PC-3 (cell line): ENCODE data around the gene HERC3. TPM values are rescaled to one million over a fixed set of nuclear protein-coding genes. Genes with fewer than 3 reads are reported as not detected.

Source experiments
- ATAC-seq: fragments of 200-7000 bp; cut with Tn5 transposase; 2 replicates; pipeline ENCODE4 v1.9.1; 2020; ENCODE audit warnings: mild to moderate bottlenecking, moderate library complexity
- BruUV-seq: library from RNA; stranded (reverse); fragments of 400-500 nt; replicated peaks from 2 replicates; lab custom pipeline; 2021; lab: Mats Ljungman, UMichigan
- CTCF ChIA-PET: fragments of 300-600 bp; sonication (Branson Sonifier 250); formaldehyde crosslinking; loops from one replicate; lab custom pipeline; 2022; ENCODE audit warnings: antibody characterized with exemption; lab: Charles Lee
- POLR2A ChIA-PET: fragments of 300-600 bp; sonication (Branson Sonifier 250); formaldehyde crosslinking; loops from one replicate; lab custom pipeline; 2022; ENCODE audit warnings: antibody characterized with exemption; ENCODE audit not compliant: unreplicated experiment; lab: Charles Lee
- DNase-seq: peaks from one replicate; pipeline ENCODE4 v3.0.0-alpha.2; 2015
- H2AFZ ChIP-seq: fragments of 300-600 bp; sonication (generic); 2 replicates; pipeline ENCODE4 v1.6.0; 2016; ENCODE audit warnings: antibody characterized with exemption, low read length
- H3F3A ChIP-seq: fragments of 300-600 bp; sonication (generic); one replicate; pipeline ENCODE4 v1.6.0; 2017; ENCODE audit warnings: antibody characterized with exemption, low read length, control low read depth, mild to moderate bottlenecking; ENCODE audit not compliant: unreplicated experiment
- H3K27ac ChIP-seq: fragments of 300-600 bp; sonication (generic); 2 replicates; pipeline ENCODE4 v1.5.1; 2016; ENCODE audit warnings: mild to moderate bottlenecking, low read length
- H3K27me3 ChIP-seq: fragments of 300-600 bp; sonication (generic); 2 replicates; pipeline ENCODE4 v1.6.1; 2016; ENCODE audit warnings: low read length, mixed read lengths
- H3K36me3 ChIP-seq: fragments of 300-600 bp; sonication (generic); 2 replicates; pipeline ENCODE4 v1.6.1; 2016; ENCODE audit warnings: low read depth, mixed run types, low read length, mixed read lengths
- H3K4me1 ChIP-seq: fragments of 300-600 bp; sonication (generic); 2 replicates; pipeline ENCODE4 v1.5.1; 2016; ENCODE audit warnings: low read length; ENCODE audit not compliant: insufficient read depth
- H3K4me2 ChIP-seq: fragments of 300-600 bp; sonication (generic); 2 replicates; pipeline ENCODE4 v1.6.0; 2016; ENCODE audit warnings: low read length
- H3K4me3 ChIP-seq: fragments of 300-600 bp; sonication (generic); 2 replicates; pipeline ENCODE4 v1.5.1; 2016; ENCODE audit warnings: mild to moderate bottlenecking, low read length, mixed read lengths
- H3K79me2 ChIP-seq: fragments of 300-600 bp; sonication (generic); 2 replicates; pipeline ENCODE4 v1.6.1; 2017; ENCODE audit warnings: low read length, mixed read lengths
- H3K9ac ChIP-seq: fragments of 300-600 bp; sonication (generic); 2 replicates; pipeline ENCODE4 v1.6.0; 2016; ENCODE audit warnings: mild to moderate bottlenecking, low read length
- H3K9me2 ChIP-seq: fragments of 300-600 bp; sonication (generic); replicated peaks from 2 replicates; pipeline ENCODE4 v1.6.1; 2016; ENCODE audit warnings: mixed run types, low read length, mixed read lengths
- H3K9me3 ChIP-seq: fragments of 300-600 bp; sonication (generic); 2 replicates; pipeline ENCODE4 v1.6.1; 2016; ENCODE audit warnings: low read length, mixed read lengths
- H4K20me1 ChIP-seq: fragments of 300-600 bp; sonication (generic); 2 replicates; pipeline ENCODE4 v1.6.1; 2016; ENCODE audit warnings: low read length, mixed read lengths
- CTCF ChIP-seq: fragments of 300-600 bp; sonication (generic); conservative IDR thresholded peaks from 2 replicates; pipeline ENCODE4 v1.5.1; 2017; ENCODE audit warnings: antibody characterized with exemption, low read depth, mild to moderate bottlenecking, low read length
- EZH2 ChIP-seq: fragments of 300-600 bp; sonication (generic); IDR thresholded peaks from one replicate; pipeline ENCODE4 v1.6.1; 2017; ENCODE audit warnings: antibody characterized with exemption, mild to moderate bottlenecking, low read length; ENCODE audit not compliant: unreplicated experiment
- EZH2phosphoT487 ChIP-seq: fragments of 300-600 bp; sonication (generic); IDR thresholded peaks from 2 replicates; pipeline ENCODE4 v1.6.1; 2018; ENCODE audit warnings: mild to moderate bottlenecking, antibody characterized with exemption, low read length, borderline replicate concordance
- intact Hi-C: fragments of 100-400 bp; cut with micrococcal nuclease; formaldehyde crosslinking; loops from 2 replicates; pipeline ENCODE4 v1.9.0; 2023
- total RNA-seq: library from RNA; depleted of rRNA; stranded (reverse); fragments of >200 nt; gene quantifications from 2 replicates; pipeline ENCODE4 v1.2.3, GENCODE V29; 2014

Gene HERC3
- total RNA-seq, 1 experiment from 2014 or later = 5.2 TPM

- DNase-seq (no peak), ATAC-seq (no peak)
- no peak overlapping the region for H3K4me3 ChIP-seq
- no peaks in the 10 kb centered on the region for H3K9me3 ChIP-seq
- no TSS peak for BruUV-seq
- H3K9me2 ChIP-seq = no peaks in the 10 kb centered on the region
- H3K27me3 ChIP-seq = no peaks in the 10 kb centered on the region
- H3K4me1 ChIP-seq = peaks cover 29% of the 10 kb centered on the region
- no peak overlapping the region for H3K4me2 ChIP-seq
- no peaks in the 10 kb centered on the region for H4K20me1 ChIP-seq
- CTCF ChIA-PET = no interaction called here
- TF ChIP-seq CTCF (no peak), EZH2 (no peak)
- peaks cover 5% of the 10 kb centered on the region for H3K36me3 ChIP-seq
- H3K9ac ChIP-seq = no peak overlapping the region
- intact Hi-C loops = no loop called here
- no peak overlapping the region for H2AFZ ChIP-seq
- no peaks in the 10 kb centered on the region for H3K79me2 ChIP-seq
- H3K27ac ChIP-seq = no peak overlapping the region
- POLR2A ChIA-PET = no interaction called here
- no peaks in the 10 kb centered on the region for H3F3A ChIP-seq
Measured at GRCh38 chr4:88754796-88755195, 162.5 kb downstream of the HERC3 start.

GRCh38 chr4:88755454-88755853 is 163.2 kb downstream of the HERC3 start:
- H3F3A ChIP-seq = no peaks in the 10 kb centered on the region
- no peak overlapping the region for H3K4me3 ChIP-seq
- H2AFZ ChIP-seq = no peak overlapping the region
- H3K9me2 ChIP-seq = no peaks in the 10 kb centered on the region
- H3K4me1 ChIP-seq = peaks cover 29% of the 10 kb centered on the region
- H3K27me3 ChIP-seq = no peaks in the 10 kb centered on the region
- TF ChIP-seq EZH2 (no peak), EZH2phosphoT487 (no peak), CTCF (no peak)
- no peak overlapping the region for H3K9ac ChIP-seq
- ATAC-seq (no peak), DNase-seq (no peak)
- no peak overlapping the region for H3K27ac ChIP-seq
- BruUV-seq = no TSS peak
- ChIA-PET POLR2A (no interaction called here), CTCF (no interaction called here)
- no peak overlapping the region for H3K4me2 ChIP-seq
- H4K20me1 ChIP-seq = no peaks in the 10 kb centered on the region
- no peaks in the 10 kb centered on the region for H3K79me2 ChIP-seq
- H3K36me3 ChIP-seq = no peaks in the 10 kb centered on the region
- intact Hi-C loops = no loop called here
- no peaks in the 10 kb centered on the region for H3K9me3 ChIP-seq

- ATAC-seq = no peak
- ChIA-PET CTCF (no interaction called here), POLR2A (no interaction called here)
- no peak overlapping the region for H3K4me3 ChIP-seq
- TF ChIP-seq CTCF (no peak), EZH2 (no peak), EZH2phosphoT487 (no peak)
- peaks cover 27% of the 10 kb centered on the region for H3K4me1 ChIP-seq
- intact Hi-C loops = no loop called here
- no peaks in the 10 kb centered on the region for H3K36me3 ChIP-seq
- H3K27ac ChIP-seq = no peak overlapping the region
- H3K9me2 ChIP-seq = no peaks in the 10 kb centered on the region
- H3K27me3 ChIP-seq = no peaks in the 10 kb centered on the region
- no TSS peak for BruUV-seq
- H2AFZ ChIP-seq = no peak overlapping the region
- no peaks in the 10 kb centered on the region for H3F3A ChIP-seq
- H3K79me2 ChIP-seq = no peaks in the 10 kb centered on the region
- no peak for DNase-seq
- H3K4me2 ChIP-seq = no peak overlapping the region
- no peak overlapping the region for H3K9ac ChIP-seq
- no peaks in the 10 kb centered on the region for H3K9me3 ChIP-seq
- no peaks in the 10 kb centered on the region for H4K20me1 ChIP-seq
Measured at GRCh38 chr4:88756149-88756548, 163.9 kb downstream of the HERC3 start.
